ENCODE results near the gene HTRA3.

GRCh38 chr4:8257854-8258253 is 11.7 kb upstream of the HTRA3 start:
- TF ChIP-seq CTCF (IDR thresholded peaks at IDR 0.05; ENCODE audit: insufficient read depth, low read depth, low read length) (no peak), EZH2 (IDR thresholded peaks at IDR 0.05; ENCODE audit: insufficient read depth, low read length) (no peak)

Data from astrocyte (in vitro differentiated cells and primary cell).